OCI-LY7 (cell line): ENCODE data around the gene POLQ.

Source experiments
- EZH2phosphoT487 ChIP-seq: fragments of 200-600 bp; sonication (generic); IDR thresholded peaks from 2 replicates; pipeline ENCODE4 v1.6.1; 2018; ENCODE audit warnings: low read depth, borderline replicate concordance, mild to moderate bottlenecking, mixed run types, antibody characterized with exemption, low read length, moderate library complexity, mixed read lengths
- TF ChIP-seq, protein P1 (sequence below): fragments of 200-600 bp; sonication (generic); conservative IDR thresholded peaks from 2 replicates; pipeline ENCODE4 v1.5.1; 2014; ENCODE audit warnings: mild to moderate bottlenecking, antibody characterized with exemption, low read length, moderate library complexity, mixed read lengths

DNA sequence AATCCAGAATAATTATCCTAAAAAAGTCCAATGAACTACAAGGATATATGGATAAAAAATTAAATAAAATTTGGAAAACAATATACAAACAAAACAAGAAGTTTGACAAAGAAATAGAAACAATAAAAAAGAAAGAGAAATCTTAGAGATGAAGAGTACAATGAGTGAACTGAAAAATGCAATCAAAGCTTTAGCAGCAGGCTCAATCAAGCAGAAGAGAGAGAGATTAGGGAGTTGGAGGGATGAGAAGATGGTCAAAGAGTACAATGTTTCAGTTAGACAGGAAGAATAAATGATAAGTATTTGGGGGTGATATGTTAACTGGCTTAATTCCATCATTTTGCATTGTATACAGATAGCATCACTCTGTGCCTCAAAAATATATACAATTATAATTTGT is 29.9 kb downstream of the POLQ start:
- TF ChIP-seq, protein P1, sequence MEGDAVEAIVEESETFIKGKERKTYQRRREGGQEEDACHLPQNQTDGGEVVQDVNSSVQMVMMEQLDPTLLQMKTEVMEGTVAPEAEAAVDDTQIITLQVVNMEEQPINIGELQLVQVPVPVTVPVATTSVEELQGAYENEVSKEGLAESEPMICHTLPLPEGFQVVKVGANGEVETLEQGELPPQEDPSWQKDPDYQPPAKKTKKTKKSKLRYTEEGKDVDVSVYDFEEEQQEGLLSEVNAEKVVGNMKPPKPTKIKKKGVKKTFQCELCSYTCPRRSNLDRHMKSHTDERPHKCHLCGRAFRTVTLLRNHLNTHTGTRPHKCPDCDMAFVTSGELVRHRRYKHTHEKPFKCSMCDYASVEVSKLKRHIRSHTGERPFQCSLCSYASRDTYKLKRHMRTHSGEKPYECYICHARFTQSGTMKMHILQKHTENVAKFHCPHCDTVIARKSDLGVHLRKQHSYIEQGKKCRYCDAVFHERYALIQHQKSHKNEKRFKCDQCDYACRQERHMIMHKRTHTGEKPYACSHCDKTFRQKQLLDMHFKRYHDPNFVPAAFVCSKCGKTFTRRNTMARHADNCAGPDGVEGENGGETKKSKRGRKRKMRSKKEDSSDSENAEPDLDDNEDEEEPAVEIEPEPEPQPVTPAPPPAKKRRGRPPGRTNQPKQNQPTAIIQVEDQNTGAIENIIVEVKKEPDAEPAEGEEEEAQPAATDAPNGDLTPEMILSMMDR, result no peak
- no peak for TF ChIP-seq EZH2phosphoT487
